DOHH2 (cell line): ENCODE measurements around the gene RBM38.

Experiments used
- H3F3A ChIP-seq: fragments of 200-600 bp; sonication (generic), shearing (Covaris generic); 2 replicates; pipeline ENCODE4 v1.6.0; 2016; ENCODE audit warnings: antibody characterized with exemption, mild to moderate bottlenecking; ENCODE audit not compliant: control insufficient read depth, insufficient read depth
- H3K27ac ChIP-seq: fragments of 200-600 bp; sonication (generic); 2 replicates; pipeline ENCODE4 v1.5.1; 2014; ENCODE audit warnings: low read depth, mild to moderate bottlenecking, low read length, moderate library complexity
- H3K27me3 ChIP-seq: fragments of 200-600 bp; sonication (generic); 2 replicates; pipeline ENCODE4 v1.6.1; 2014; ENCODE audit warnings: mild to moderate bottlenecking, low read length, mixed read lengths; ENCODE audit not compliant: control insufficient read depth
- H3K36me3 ChIP-seq: fragments of 200-600 bp; sonication (generic); 2 replicates; pipeline ENCODE4 v1.6.1; 2014; ENCODE audit warnings: mild to moderate bottlenecking, low read length, moderate library complexity, mixed read lengths; ENCODE audit not compliant: control insufficient read depth
- H3K4me1 ChIP-seq: fragments of 200-600 bp; sonication (generic); 2 replicates; pipeline ENCODE4 v1.6.1; 2014; ENCODE audit warnings: mild to moderate bottlenecking, low read length, mixed read lengths; ENCODE audit not compliant: control insufficient read depth
- H3K4me2 ChIP-seq: fragments of 200-600 bp; sonication (generic); 2 replicates; pipeline ENCODE4 v1.6.0; 2014; ENCODE audit warnings: mild to moderate bottlenecking, low read length, moderate library complexity
- H3K4me3 ChIP-seq: fragments of 200-600 bp; sonication (generic); 2 replicates; pipeline ENCODE4 v1.5.1; 2014; ENCODE audit warnings: mild to moderate bottlenecking, low read length, mixed read lengths
- H3K79me2 ChIP-seq: fragments of 200-600 bp; sonication (generic); 2 replicates; pipeline ENCODE4 v1.6.1; 2014; ENCODE audit warnings: mild to moderate bottlenecking, low read length, mixed read lengths; ENCODE audit not compliant: control insufficient read depth
- H3K9me2 ChIP-seq: fragments of 200-600 bp; sonication (generic); replicated peaks from 2 replicates; pipeline ENCODE4 v1.6.1; 2014; ENCODE audit warnings: mild to moderate bottlenecking, low read length, mixed read lengths; ENCODE audit not compliant: control insufficient read depth
- H3K9me3 ChIP-seq: fragments of 200-600 bp; sonication (generic); 2 replicates; pipeline ENCODE4 v1.6.1; 2014; ENCODE audit warnings: antibody characterized with exemption, low read length, mixed read lengths; ENCODE audit not compliant: control insufficient read depth, insufficient read depth
- H4K20me1 ChIP-seq: fragments of 200-600 bp; sonication (generic); 2 replicates; pipeline ENCODE4 v1.6.0; 2014; ENCODE audit warnings: low read depth, mild to moderate bottlenecking, antibody characterized with exemption, low read length, moderate library complexity; ENCODE audit not compliant: control insufficient read depth, insufficient read depth
- EZH2phosphoT487 ChIP-seq: fragments of 200-600 bp; sonication (generic); IDR thresholded peaks from 2 replicates; pipeline ENCODE4 v1.6.1; 2017; ENCODE audit warnings: borderline replicate concordance, mild to moderate bottlenecking, antibody characterized with exemption, low read length, moderate library complexity, mixed read lengths
- TF ChIP-seq, protein P1 (sequence below): fragments of 200-600 bp; sonication (generic); IDR thresholded peaks from one replicate; pipeline ENCODE4 v1.5.1; 2014; ENCODE audit warnings: antibody characterized with exemption, mild to moderate bottlenecking, low read depth, low read length; ENCODE audit not compliant: poor library complexity, severe bottlenecking

RBM38 gene

DNA sequence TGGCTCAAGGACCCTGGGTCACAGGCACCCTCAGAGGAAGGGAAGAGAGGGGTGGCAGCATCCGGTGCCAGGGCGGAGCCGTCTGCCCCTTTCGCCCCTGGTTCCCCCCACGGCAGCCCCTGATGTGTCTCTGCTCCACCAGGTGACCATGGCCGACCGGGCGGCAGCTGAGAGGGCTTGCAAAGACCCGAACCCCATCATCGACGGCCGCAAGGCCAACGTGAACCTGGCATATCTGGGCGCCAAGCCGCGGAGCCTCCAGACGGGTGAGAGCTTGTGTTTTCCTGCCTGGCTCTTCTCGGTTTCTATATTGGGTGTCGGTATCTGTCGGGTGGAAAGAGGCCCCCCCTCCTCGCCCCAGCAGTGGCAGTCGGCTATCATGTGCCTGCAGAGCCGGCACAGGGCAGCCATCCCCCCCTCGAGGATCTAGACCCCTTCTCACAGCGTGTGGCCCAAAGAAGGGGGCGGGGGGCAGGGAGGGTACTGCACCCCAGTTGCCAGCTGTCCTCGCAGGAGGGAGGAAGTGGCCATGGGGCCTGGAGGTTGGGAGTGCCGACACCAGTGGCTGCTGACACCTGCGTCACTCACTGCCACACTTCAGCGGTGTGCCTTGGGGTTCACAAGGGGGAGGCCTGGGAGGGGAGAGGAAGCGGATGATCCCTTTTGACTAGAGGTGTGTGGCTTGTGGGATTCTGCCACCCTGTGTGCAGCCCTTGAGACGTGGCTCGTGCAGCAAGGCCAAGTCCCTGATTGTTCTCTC lies 1.5 kb downstream of the RBM38 start:
- peak overlapping the region; percentile 88 for H3K4me2 ChIP-seq
- peaks cover 81% of the 10 kb centered on the region for H3K4me1 ChIP-seq
- no peaks in the 10 kb centered on the region for H3K9me2 ChIP-seq
- peak overlapping the region; percentile 95 for H3K4me3 ChIP-seq
- H3K36me3 ChIP-seq, result peaks cover 60% of the 10 kb centered on the region
- H3F3A ChIP-seq, result peaks cover 67% of the 10 kb centered on the region
- H4K20me1 ChIP-seq, result peaks cover 23% of the 10 kb centered on the region
- no peak for TF ChIP-seq EZH2phosphoT487
- peaks cover 62% of the 10 kb centered on the region for H3K79me2 ChIP-seq
- H3K27ac ChIP-seq, result peak overlapping the region; percentile 95
- no peaks in the 10 kb centered on the region for H3K9me3 ChIP-seq
- H3K27me3 ChIP-seq, result no peaks in the 10 kb centered on the region

DNA sequence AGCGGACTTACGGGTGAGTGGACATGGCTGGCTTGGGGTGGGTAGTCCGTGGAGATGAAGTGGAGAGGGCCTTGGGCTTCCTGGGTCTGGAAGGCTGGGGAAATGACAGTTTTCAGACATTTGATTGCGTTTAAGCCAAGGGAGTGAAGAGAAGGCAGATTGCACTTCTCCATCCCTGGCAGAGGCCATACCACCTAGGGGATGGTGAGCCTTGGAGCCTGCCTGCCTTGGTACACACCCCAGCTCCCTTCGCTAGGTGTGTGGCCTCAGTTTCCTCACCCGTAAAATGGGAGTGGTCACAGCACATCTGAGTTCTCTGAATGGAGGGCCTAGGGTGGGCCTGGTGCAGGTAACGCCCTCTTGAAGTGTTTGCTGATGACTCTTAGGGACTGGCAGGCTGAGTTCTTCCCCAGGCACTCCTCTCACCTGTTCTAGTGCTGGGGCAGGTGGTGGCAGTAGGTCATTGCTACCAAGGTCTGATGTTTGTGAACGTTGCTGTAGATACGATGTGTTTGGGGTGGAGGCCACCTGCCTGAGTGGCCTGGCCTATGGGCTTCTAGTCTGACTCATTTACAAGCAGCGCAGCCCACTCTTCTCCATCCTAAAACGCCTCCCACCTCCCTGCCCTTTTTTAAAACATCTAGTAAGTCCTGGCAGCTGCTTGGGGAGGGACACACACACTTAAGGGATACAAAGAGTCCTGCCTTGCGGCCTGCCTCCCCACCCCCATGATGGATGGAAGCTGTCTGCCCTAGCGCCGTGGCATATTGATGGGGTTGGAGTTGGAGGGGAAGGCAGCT lies 2.3 kb downstream of the RBM38 start:
- H3K4me1 ChIP-seq, result peaks cover 79% of the 10 kb centered on the region
- no peaks in the 10 kb centered on the region for H3K9me2 ChIP-seq
- H3K4me2 ChIP-seq, result peak overlapping the region; percentile 88
- peak overlapping the region; percentile 95 for H3K27ac ChIP-seq
- H3K27me3 ChIP-seq, result no peaks in the 10 kb centered on the region
- H4K20me1 ChIP-seq, result peaks cover 23% of the 10 kb centered on the region
- peaks cover 65% of the 10 kb centered on the region for H3K79me2 ChIP-seq
- TF ChIP-seq EZH2phosphoT487, result no peak
- TF ChIP-seq, protein P1, sequence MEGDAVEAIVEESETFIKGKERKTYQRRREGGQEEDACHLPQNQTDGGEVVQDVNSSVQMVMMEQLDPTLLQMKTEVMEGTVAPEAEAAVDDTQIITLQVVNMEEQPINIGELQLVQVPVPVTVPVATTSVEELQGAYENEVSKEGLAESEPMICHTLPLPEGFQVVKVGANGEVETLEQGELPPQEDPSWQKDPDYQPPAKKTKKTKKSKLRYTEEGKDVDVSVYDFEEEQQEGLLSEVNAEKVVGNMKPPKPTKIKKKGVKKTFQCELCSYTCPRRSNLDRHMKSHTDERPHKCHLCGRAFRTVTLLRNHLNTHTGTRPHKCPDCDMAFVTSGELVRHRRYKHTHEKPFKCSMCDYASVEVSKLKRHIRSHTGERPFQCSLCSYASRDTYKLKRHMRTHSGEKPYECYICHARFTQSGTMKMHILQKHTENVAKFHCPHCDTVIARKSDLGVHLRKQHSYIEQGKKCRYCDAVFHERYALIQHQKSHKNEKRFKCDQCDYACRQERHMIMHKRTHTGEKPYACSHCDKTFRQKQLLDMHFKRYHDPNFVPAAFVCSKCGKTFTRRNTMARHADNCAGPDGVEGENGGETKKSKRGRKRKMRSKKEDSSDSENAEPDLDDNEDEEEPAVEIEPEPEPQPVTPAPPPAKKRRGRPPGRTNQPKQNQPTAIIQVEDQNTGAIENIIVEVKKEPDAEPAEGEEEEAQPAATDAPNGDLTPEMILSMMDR, result no peak
- H3K9me3 ChIP-seq, result no peaks in the 10 kb centered on the region
- H3F3A ChIP-seq, result peaks cover 65% of the 10 kb centered on the region
- H3K36me3 ChIP-seq, result peaks cover 64% of the 10 kb centered on the region
- peak overlapping the region; percentile 95 for H3K4me3 ChIP-seq

DNA sequence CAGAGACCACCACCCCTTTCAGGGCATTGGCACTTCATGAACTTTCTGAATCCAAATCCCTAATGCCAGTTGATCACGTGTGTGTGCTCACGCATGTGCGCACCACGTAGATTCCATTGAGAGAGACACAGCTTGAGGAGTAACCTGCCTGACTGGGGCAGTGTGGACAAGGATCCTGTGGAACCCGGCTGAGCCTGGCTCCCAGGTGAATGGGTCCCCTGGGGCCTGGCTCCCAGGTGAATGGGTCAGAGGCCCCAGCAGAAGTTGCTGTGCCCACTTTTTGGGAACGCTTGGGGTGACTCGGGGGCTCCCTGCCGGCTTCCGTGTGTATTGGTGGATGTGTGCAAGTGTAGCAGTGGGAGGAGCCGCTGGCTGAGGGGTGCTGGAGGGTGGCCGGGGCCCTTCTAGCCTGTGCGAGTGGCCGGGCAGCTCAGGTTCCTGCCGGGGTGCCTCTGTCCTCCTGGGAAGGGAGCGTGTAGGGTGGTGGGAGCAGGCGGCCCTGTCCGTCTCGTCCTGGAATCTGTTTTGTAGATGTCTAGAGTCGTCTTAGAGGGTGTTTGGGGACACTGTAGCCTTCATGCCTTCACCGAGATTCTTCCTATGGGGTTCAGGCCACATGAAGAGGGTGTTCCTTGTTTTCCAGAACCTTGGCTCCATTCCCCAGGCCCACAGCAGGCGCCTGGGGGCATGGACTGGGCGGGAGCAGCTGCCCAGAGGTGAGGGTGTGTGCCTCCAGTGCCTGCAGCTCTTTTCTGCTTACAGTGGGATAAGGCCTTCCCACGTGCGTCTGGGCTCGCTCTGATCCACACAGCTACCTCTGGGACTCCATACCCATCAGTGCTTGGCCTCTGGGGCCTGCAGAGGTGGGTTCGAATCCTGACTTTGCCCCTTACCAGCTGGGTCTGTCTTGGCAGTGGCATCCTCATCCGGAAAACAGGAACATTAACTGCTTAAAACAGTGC lies 3.2 kb downstream of the RBM38 start:
- Histone ChIP-seq H3K4me3 (peak overlapping the region; percentile 95), H3K79me2 (peaks cover 74% of the 10 kb centered on the region), H4K20me1 (peaks cover 24% of the 10 kb centered on the region), H3K36me3 (peaks cover 73% of the 10 kb centered on the region), H3K27ac (peak overlapping the region; percentile 95), H3K4me2 (peak overlapping the region; percentile 88), H3K9me2 (no peaks in the 10 kb centered on the region), H3F3A (peaks cover 59% of the 10 kb centered on the region), H3K9me3 (no peaks in the 10 kb centered on the region), H3K4me1 (peaks cover 79% of the 10 kb centered on the region), H3K27me3 (no peaks in the 10 kb centered on the region)
- TF ChIP-seq EZH2phosphoT487, result no peak
- TF ChIP-seq, protein P1, result no peak
